Ovary (tissue), 9 donors: ENCODE results near the gene TTC28. TPM values are rescaled to one million over a fixed set of nuclear protein-coding genes. Genes with fewer than 3 reads are reported as not detected.

Source experiments
- DNase-seq, 5 donors: peaks; one replicate each; pipeline ENCODE4 v3.0.0-alpha.2; 2019 to 2020
- H3K27ac ChIP-seq, 2 donors: fragments of 200-600 bp; one replicate each; pipeline versions ENCODE4 v1.5.1 to v1.8.0; 2019 to 2022
- H3K27me3 ChIP-seq: fragments of 200-600 bp; one replicate; pipeline ENCODE4 v1.8.0; 2022
- H3K36me3 ChIP-seq: fragments of 200-600 bp; sonication (generic); one replicate; pipeline ENCODE4 v1.5.1; 2019
- H3K4me1 ChIP-seq: one replicate; pipeline ENCODE4 v1.8.1; 2013; ENCODE audit warnings: mild to moderate bottlenecking, moderate library complexity; ENCODE audit not compliant: insufficient read depth
- H3K4me3 ChIP-seq: fragments of 200-600 bp; sonication (generic); one replicate; pipeline ENCODE4 v1.5.1; 2017
- H3K9me3 ChIP-seq, 2 donors: fragments of 200-600 bp in 1 of 2; sonication (generic) in 1 of 2; one replicate each; pipeline versions ENCODE4 v1.5.1 to v1.8.1; 2013 to 2019; ENCODE audit warnings: mild to moderate bottlenecking in 1 of 2, moderate library complexity in 1 of 2
- CTCF ChIP-seq, 3 donors: fragments of 450-650 bp in 2 of 3; fragments of 200-600 bp in 1 of 3; IDR thresholded peaks; one replicate each; pipeline versions ENCODE4 v1.5.1 to v1.8.0; 2016 to 2022; ENCODE audit warnings: antibody characterized with exemption in 3 of 3, mild to moderate bottlenecking in 1 of 3
- EP300 ChIP-seq: sonication (generic); formaldehyde crosslinking; IDR thresholded peaks from one replicate; pipeline ENCODE4 v1.6.1; 2017; ENCODE audit warnings: antibody characterized with exemption
- POLR2A ChIP-seq: fragments of 450-650 bp; IDR thresholded peaks from one replicate; pipeline ENCODE4 v1.6.1; 2017; ENCODE audit warnings: antibody characterized with exemption, mild to moderate bottlenecking, moderate library complexity
- WGBS, 3 donors: extraction: QIAGEN DNeasy Blood & Tissue Kit in 1 of 3; methylation state at CpG; one replicate each; pipeline versions ENCODE4 v1.1.5 to v1.1.7; 2013 to 2017; 5-methylcytosine and 5-hydroxymethylcytosine counted together
- intact Hi-C, 4 donors: fragments of 100-400 bp; cut with DNase I; formaldehyde crosslinking; loops; one replicate each; pipeline versions ENCODE4 v1.11.0 to v1.15.1; 2022 to 2023
- polyA plus RNA-seq, 2 donors: library from polyadenylated mRNA; stranded (reverse); fragments of 200-250 nt in 1 of 2; fragments of 350-450 nt in 1 of 2; fragmentation: Illumina TruSeq in 1 of 2; extraction: RNeasy Lipid Tissue Mini Kit (QIAGEN cat#74804) in 1 of 2; gene quantifications; one replicate each; pipeline ENCODE4 v1.2.3, GENCODE V29; 2013 to 2014
- total RNA-seq, 7 donors: library from RNA; depleted of rRNA in 2 of 7; stranded (reverse); fragments of >200 nt in 2 of 7; fragmentation: NEBNext Ultra II Directional in 3 of 7; extraction: Animal tissue kit (Norgen Biotek cat#: 25700) in 3 of 7; gene quantifications; one replicate each; pipeline versions ENCODE4 v1.1.0 to v1.2.4, GENCODE V29; 2016 to 2023
- donor health status: DM: no; HTN: no; CAD: no; lungs with moderate emphysema.
- donor health status: DM: no; HTN: no; CAD: no.
- donor health status: Bipolar disorder and iron deficiency.
- donor health status: DM: yes; HTN: yes; CAD: no.
- donor health status: DM: no; HTN: no; CAD: no.
- donor health status: DM: yes; HTN: yes; CAD: no.

TTC28 gene
- total and polyA plus RNA-seq, 9 donors: 16.7 to 127 (median 72.9) TPM

DNA sequence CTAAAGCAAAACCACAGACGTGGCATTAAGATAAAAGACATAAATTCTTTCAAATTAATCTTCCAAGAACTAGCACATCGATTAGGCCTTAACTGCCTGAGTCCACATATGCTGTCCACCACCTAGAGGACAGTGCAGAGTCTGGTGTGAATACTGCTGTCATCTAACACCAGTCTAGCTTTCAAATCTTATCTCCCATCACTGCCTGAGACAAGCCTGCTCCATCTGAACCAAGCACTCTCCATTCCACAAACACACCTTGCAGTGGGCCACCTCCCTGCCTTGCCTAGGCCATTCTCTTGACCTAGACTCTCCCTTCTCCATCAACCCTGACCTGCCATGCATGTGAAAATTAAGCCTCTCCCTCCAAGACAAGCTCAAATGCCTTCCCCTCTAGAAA is 631.1 kb downstream of the TTC28 start:
- H3K4me1 ChIP-seq: no peaks in the 10 kb centered on the region
- no peaks in the 10 kb centered on the region for H3K27me3 ChIP-seq
- WGBS, 3 donors: 43 to 51% (median 43%) methylated on average over 2 of the region's 2 CpGs
- H3K36me3 ChIP-seq: no peaks in the 10 kb centered on the region
- intact Hi-C loops: no loop called here
- TF ChIP-seq POLR2A (no peak), EP300 (no peak), CTCF (IDR thresholded peaks at IDR 0.05) (no peak)
- no peaks in the 10 kb centered on the region for H3K9me3 ChIP-seq
- no peak for DNase-seq
- no peak overlapping the region for H3K27ac ChIP-seq
- H3K4me3 ChIP-seq: no peak overlapping the region

GRCh38 chr22:28047740-28048139 is 631.9 kb downstream of the TTC28 start:
- intact Hi-C loops: no loop called here
- no peak for DNase-seq
- H3K27ac ChIP-seq: no peak overlapping the region
- TF ChIP-seq CTCF (IDR thresholded peaks at IDR 0.05) (no peak), POLR2A (no peak), EP300 (no peak)
- no peaks in the 10 kb centered on the region for H3K4me1 ChIP-seq
- H3K9me3 ChIP-seq: no peaks in the 10 kb centered on the region
- WGBS, 3 donors: 88 to 93% (median 88%) methylated on average over 1 of the region's 1 CpG
- H3K4me3 ChIP-seq: no peak overlapping the region
- no peaks in the 10 kb centered on the region for H3K36me3 ChIP-seq
- no peaks in the 10 kb centered on the region for H3K27me3 ChIP-seq

GRCh38 chr22:28046100-28046499 is 633.5 kb downstream of the TTC28 start:
- TF ChIP-seq EP300 (no peak), CTCF (IDR thresholded peaks at IDR 0.05) (no peak), POLR2A (no peak)
- Histone ChIP-seq H3K4me1 (no peaks in the 10 kb centered on the region), H3K27ac (no peak overlapping the region), H3K4me3 (no peak overlapping the region), H3K36me3 (no peaks in the 10 kb centered on the region), H3K9me3 (no peaks in the 10 kb centered on the region), H3K27me3 (no peaks in the 10 kb centered on the region)
- no peak for DNase-seq
- intact Hi-C loops: no loop called here

GRCh38 chr22:28044546-28045173 is 635.0 kb downstream of the TTC28 start:
- intact Hi-C loops: no loop called here

More at GRCh38 chr22:28044546-28045173, 635.0 kb downstream of the TTC28 start:
- TF ChIP-seq POLR2A (no peak), CTCF (IDR thresholded peaks at IDR 0.05) (no peak), EP300 (no peak)
- H3K9me3 ChIP-seq: no peaks in the 10 kb centered on the region
- WGBS, 3 donors: 78 to 87% (median 79%) methylated on average over 7 of the region's 7 CpGs
- H3K27ac ChIP-seq: no peak overlapping the region
- DNase-seq: no peak
- H3K4me1 ChIP-seq: no peaks in the 10 kb centered on the region
- no peaks in the 10 kb centered on the region for H3K27me3 ChIP-seq
- no peak overlapping the region for H3K4me3 ChIP-seq
- no peaks in the 10 kb centered on the region for H3K36me3 ChIP-seq
